Fibroblast of lung (primary cell): ENCODE measurements around the gene PWWP2B. TPM values are rescaled to one million over a fixed set of nuclear protein-coding genes. Genes with fewer than 3 reads are reported as not detected.

Experiments
- DNase-seq, 2 donors: peaks; one replicate each; pipeline versions ENCODE4 v3.0.0 to v3.0.0-alpha.2; 2010; ENCODE audit warnings: low read depth in 2 of 2
- H2AFZ ChIP-seq: 2 replicates; pipeline ENCODE4 v1.5.1; 2012; ENCODE audit warnings: low read length, control low read depth, inconsistent platforms
- H3K27ac ChIP-seq: 2 replicates; pipeline ENCODE4 v1.5.1; 2011; ENCODE audit warnings: low read length, control low read depth; ENCODE audit not compliant: insufficient read depth
- H3K27me3 ChIP-seq: 2 replicates; pipeline ENCODE4 v1.5.1; 2011; ENCODE audit warnings: mild to moderate bottlenecking, low read length; ENCODE audit not compliant: control insufficient read depth, insufficient read depth
- H3K36me3 ChIP-seq: 2 replicates; pipeline ENCODE4 v1.5.1; 2011; ENCODE audit warnings: low read length; ENCODE audit not compliant: control insufficient read depth, insufficient read depth
- H3K4me1 ChIP-seq: 2 replicates; pipeline ENCODE4 v1.5.1; 2011; ENCODE audit warnings: low read length; ENCODE audit not compliant: control insufficient read depth, insufficient read depth; ENCODE audit errors: extremely low read depth
- H3K4me2 ChIP-seq: 2 replicates; pipeline ENCODE4 v1.5.1; 2011; ENCODE audit warnings: low read length, control low read depth; ENCODE audit not compliant: insufficient read depth; ENCODE audit errors: extremely low read depth
- H3K4me3 ChIP-seq, 4 experiments: fragments of 200-600 bp in 1 of 4; sonication (generic) in 1 of 4; replicated peaks in 1 of 4; 2 replicates each; pipeline ENCODE4 v1.5.1; 2011 to 2016; ENCODE audit warnings: low read length in 4 of 4, low read depth in 3 of 4, mild to moderate bottlenecking in 3 of 4, control low read depth in 2 of 4, inconsistent platforms in 1 of 4, mixed read lengths in 1 of 4; ENCODE audit not compliant: insufficient read depth in 1 of 4; ENCODE audit errors: control extremely low read depth in 1 of 4
- H3K79me2 ChIP-seq: 2 replicates; pipeline ENCODE4 v1.5.1; 2012; ENCODE audit warnings: mild to moderate bottlenecking, low read length, inconsistent platforms; ENCODE audit not compliant: control insufficient read depth, insufficient read depth
- H3K9ac ChIP-seq: 2 replicates; pipeline ENCODE4 v1.5.1; 2011; ENCODE audit warnings: mild to moderate bottlenecking, low read length, control low read depth; ENCODE audit not compliant: insufficient read depth
- H3K9me3 ChIP-seq: 2 replicates; pipeline ENCODE4 v1.5.1; 2012; ENCODE audit warnings: low read depth, low read length; ENCODE audit not compliant: control insufficient read depth, insufficient read depth
- H4K20me1 ChIP-seq: 2 replicates; pipeline ENCODE4 v1.5.1; 2011; ENCODE audit warnings: low read length; ENCODE audit not compliant: control insufficient read depth, insufficient read depth; ENCODE audit errors: extremely low read depth
- CTCF ChIP-seq, 2 donors: IDR thresholded peaks in 1 of 2; conservative IDR thresholded peaks in 1 of 2; 1 replicate in 1 of 2; 2 replicates in 1 of 2; pipeline ENCODE4 v1.5.1; 2011 to 2012; ENCODE audit warnings: low read length in 2 of 2, control low read depth in 1 of 2, inconsistent platforms in 1 of 2, low read depth in 1 of 2, mild to moderate bottlenecking in 1 of 2
- EZH2 ChIP-seq: IDR thresholded peaks from 2 replicates; pipeline ENCODE4 v1.5.1; 2012; ENCODE audit warnings: low read length, control low read depth, mild to moderate bottlenecking; ENCODE audit errors: missing control alignments
- polyA plus RNA-seq, 2 donors: library from polyadenylated mRNA; depleted of rRNA in 1 of 2; stranded (reverse) in 1 of 2; unstranded in 1 of 2; fragments of >200 nt; gene quantifications; 2 replicates each; pipeline ENCODE4 v1.2.1, GENCODE V29; 2011 to 2012; ENCODE audit warnings: missing spikeins in 1 of 2
- total RNA-seq: library from RNA; depleted of rRNA; stranded (reverse); fragments of >200 nt; gene quantifications from 2 replicates; pipeline ENCODE4 v1.2.1, GENCODE V29; 2014

Gene PWWP2B
- total and polyA plus RNA-seq, 2 donors (not counting 1 experiment from before 2014, with no cell fraction given): 1.5 to 15.9 TPM

- peak; percentile 59 to 60 for DNase-seq
- Histone ChIP-seq H3K27me3 (no peaks in the 10 kb centered on the region), H3K9ac (peak overlapping the region; percentile 80), H3K4me2 (peak overlapping the region; percentile 94), H3K4me1 (no peaks in the 10 kb centered on the region), H3K36me3 (no peaks in the 10 kb centered on the region), H3K79me2 (no peaks in the 10 kb centered on the region), H3K27ac (peak overlapping the region; percentile 69), H3K4me3 (peak overlapping the region; percentile 62 to 74 (median 68)), H4K20me1 (no peaks in the 10 kb centered on the region), H3K9me3 (no peaks in the 10 kb centered on the region), H2AFZ (peak overlapping the region; percentile 3)
- TF ChIP-seq EZH2 (no peak), CTCF (conservative IDR thresholded peaks at IDR 0.05 in 1 of 2, IDR thresholded peaks at IDR 0.05 in 1 of 2; ENCODE audit: low read depth in 1 of 2, low read length in 2 of 2) (no peak)
Observed at GRCh38 chr10:132397671-132398565, 918 bp downstream of the PWWP2B start.

DNA sequence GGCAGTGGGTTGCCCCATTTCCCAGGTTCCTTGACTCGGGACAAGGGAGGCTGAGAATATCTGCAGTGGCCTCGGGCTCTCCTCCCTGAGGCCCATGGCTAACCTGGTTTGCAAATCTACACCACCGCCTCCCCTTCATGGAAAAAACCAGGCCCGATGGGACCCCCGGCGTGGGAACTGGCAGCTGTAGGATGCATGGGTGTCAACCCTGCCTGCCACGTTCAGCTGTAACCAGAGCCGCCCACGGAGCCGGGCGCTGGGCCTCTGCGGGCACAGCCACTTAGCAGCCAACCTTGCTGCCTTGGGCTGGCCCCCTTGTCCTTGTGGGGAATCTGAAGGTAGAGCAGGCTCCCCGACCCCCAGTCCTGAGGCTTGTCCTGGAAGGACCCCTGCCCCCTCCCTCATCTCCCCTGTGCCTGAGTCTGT is 1.6 kb downstream of the PWWP2B start:
- TF ChIP-seq EZH2 (no peak), CTCF (conservative IDR thresholded peaks at IDR 0.05 in 1 of 2, IDR thresholded peaks at IDR 0.05 in 1 of 2; ENCODE audit: low read depth in 1 of 2, low read length in 2 of 2) (no peak)
- Histone ChIP-seq H3K4me2 (peak overlapping the region; percentile 94), H3K4me3 (peak overlapping the region in 1 of 4 experiments; percentile 70), H3K36me3 (no peaks in the 10 kb centered on the region), H3K79me2 (no peaks in the 10 kb centered on the region), H3K4me1 (no peaks in the 10 kb centered on the region), H3K27ac (no peak overlapping the region), H3K9me3 (no peaks in the 10 kb centered on the region), H4K20me1 (no peaks in the 10 kb centered on the region), H2AFZ (no peak overlapping the region), H3K27me3 (no peaks in the 10 kb centered on the region), H3K9ac (no peak overlapping the region)
- DNase-seq: no peak

- H3K4me3 ChIP-seq: no peak overlapping the region
- TF ChIP-seq EZH2 (no peak), CTCF (conservative IDR thresholded peaks at IDR 0.05 in 1 of 2, IDR thresholded peaks at IDR 0.05 in 1 of 2; ENCODE audit: low read depth in 1 of 2, low read length in 2 of 2) (no peak)
- no peak overlapping the region for H3K4me2 ChIP-seq
- no peak overlapping the region for H3K9ac ChIP-seq
- no peaks in the 10 kb centered on the region for H3K9me3 ChIP-seq
- H3K79me2 ChIP-seq: no peaks in the 10 kb centered on the region
- no peak for DNase-seq
- H2AFZ ChIP-seq: no peak overlapping the region
- no peaks in the 10 kb centered on the region for H3K36me3 ChIP-seq
- no peaks in the 10 kb centered on the region for H4K20me1 ChIP-seq
- no peaks in the 10 kb centered on the region for H3K4me1 ChIP-seq
- H3K27me3 ChIP-seq: no peaks in the 10 kb centered on the region
- H3K27ac ChIP-seq: no peak overlapping the region
Observed at GRCh38 chr10:132399117-132400035, 2.4 kb downstream of the PWWP2B start.
